B cell (primary cell): ENCODE data around the gene AGBL4. TPM values are rescaled to one million over a fixed set of nuclear protein-coding genes. Genes with fewer than 3 reads are reported as not detected.

Experiments
- ATAC-seq: fragments of 200-7000 bp; cut with Tn5 transposase; one replicate; pipeline ENCODE4 v1.10.0; 2021; ENCODE audit warnings: low read depth, mild to moderate bottlenecking, moderate number of reproducible peaks, moderate library complexity
- CTCF ChIA-PET: fragments of 350-600 bp; sonication (Branson Sonifier 250); formaldehyde crosslinking; loops from one replicate; lab custom pipeline; 2021; ENCODE audit warnings: antibody characterized with exemption, inconsistent platforms; lab: Charles Lee
- POLR2A ChIA-PET: fragments of 350-600 bp; sonication (Branson Sonifier 250); formaldehyde crosslinking; loops from one replicate; lab custom pipeline; 2021; ENCODE audit warnings: antibody characterized with exemption; lab: Charles Lee
- DNase-seq: peaks from one replicate; pipeline ENCODE4 v3.0.0; 2013
- H2AFZ ChIP-seq: 2 replicates; pipeline ENCODE4 v1.6.1; 2012; ENCODE audit warnings: mild to moderate bottlenecking, low read depth, low read length; ENCODE audit not compliant: insufficient read depth, poor library complexity, severe bottlenecking
- H3K27ac ChIP-seq, 2 donors: 1 replicate in 1 of 2; 2 replicates in 1 of 2; pipeline ENCODE4 v1.5.1; 2012 to 2013; ENCODE audit warnings: low read length in 2 of 2, mild to moderate bottlenecking in 2 of 2, moderate library complexity in 1 of 2
- H3K27me3 ChIP-seq, 4 experiments: fragments of 200-600 bp in 1 of 4; sonication (generic) in 1 of 4; replicated peaks in 1 of 4; 1 replicate in 2 of 4; 2 replicates in 2 of 4; pipeline versions ENCODE4 v1.6.1 to v1.7.0; 2013 to 2016; ENCODE audit warnings: low read length in 3 of 4, mild to moderate bottlenecking in 2 of 4, mixed read lengths in 1 of 4, moderate library complexity in 1 of 4; ENCODE audit not compliant: insufficient read depth in 4 of 4, control insufficient read depth in 3 of 4; ENCODE audit errors: control extremely low read depth in 1 of 4
- H3K36me3 ChIP-seq, 2 experiments: replicated peaks in 1 of 2; 1 replicate in 1 of 2; 2 replicates in 1 of 2; pipeline versions ENCODE4 v1.6.1 to v1.7.1; 2013; ENCODE audit warnings: low read length in 1 of 2; ENCODE audit not compliant: insufficient read depth in 2 of 2, control insufficient read depth in 1 of 2; ENCODE audit errors: control extremely low read depth in 1 of 2, extremely low read depth in 1 of 2
- H3K4me1 ChIP-seq, 2 donors: fragments of 200-600 bp in 1 of 2; sonication (generic) in 1 of 2; 1 replicate in 1 of 2; 2 replicates in 1 of 2; pipeline versions ENCODE4 v1.5.1 to v1.6.1; 2013 to 2017; ENCODE audit warnings: low read length in 2 of 2; ENCODE audit not compliant: control insufficient read depth in 2 of 2, insufficient read depth in 2 of 2
- H3K4me2 ChIP-seq: replicated peaks from 2 replicates; pipeline ENCODE3; 2012; ENCODE audit warnings: mild to moderate bottlenecking, low read depth, low read length; ENCODE audit not compliant: poor library complexity, severe bottlenecking
- H3K4me3 ChIP-seq, 5 experiments: fragments of 200-600 bp in 1 of 5; sonication (generic) in 1 of 5; 1 replicate in 3 of 5; 2 replicates in 2 of 5; pipeline versions ENCODE4 v1.5.1 to v1.7.0; 2011 to 2016; ENCODE audit warnings: low read length in 4 of 5, mild to moderate bottlenecking in 4 of 5, low read depth in 2 of 5, control low read depth in 1 of 5, moderate library complexity in 1 of 5; ENCODE audit not compliant: insufficient read depth in 1 of 5; ENCODE audit errors: control extremely low read depth in 1 of 5, extremely low read depth in 1 of 5
- H3K79me2 ChIP-seq: fragments of 200-600 bp; sonication (generic); one replicate; pipeline ENCODE4 v1.6.0; 2016; ENCODE audit warnings: low read length; ENCODE audit not compliant: control insufficient read depth, insufficient read depth
- H3K9ac ChIP-seq: fragments of 200-600 bp; sonication (generic); 2 replicates; pipeline ENCODE4 v1.6.1; 2017; ENCODE audit warnings: mild to moderate bottlenecking, low read length, moderate library complexity
- H3K9me3 ChIP-seq, 3 donors: one replicate each; pipeline versions ENCODE4 v1.6.1 to v1.7.1; 2013; ENCODE audit warnings: low read length in 2 of 3; ENCODE audit not compliant: control insufficient read depth in 2 of 3, insufficient read depth in 1 of 3; ENCODE audit errors: control extremely low read depth in 1 of 3
- H4K20me1 ChIP-seq: 2 replicates; pipeline ENCODE4 v1.6.0; 2012; ENCODE audit warnings: mild to moderate bottlenecking, low read length; ENCODE audit not compliant: insufficient read depth, control insufficient read depth, poor library complexity, severe bottlenecking
- H3K27ac Mint-ChIP-seq: one replicate; pipeline ENCODE4 v1.8.0; 2021; ENCODE audit warnings: mixed read lengths
- H3K27me3 Mint-ChIP-seq: one replicate; pipeline ENCODE4 v1.8.0; 2021; ENCODE audit warnings: mixed read lengths
- H3K4me1 Mint-ChIP-seq: one replicate; pipeline ENCODE4 v1.8.0; 2021; ENCODE audit warnings: mixed read lengths
- H3K4me3 Mint-ChIP-seq: one replicate; pipeline ENCODE4 v1.8.0; 2021; ENCODE audit warnings: mixed read lengths
- H3K9me3 Mint-ChIP-seq: one replicate; pipeline ENCODE4 v1.8.0; 2022; ENCODE audit warnings: mixed read lengths; ENCODE audit not compliant: insufficient read depth
- CTCF ChIP-seq: fragments of 200-600 bp; IDR thresholded peaks from one replicate; pipeline ENCODE4 v1.8.0; 2022; ENCODE audit warnings: antibody characterized with exemption, mild to moderate bottlenecking
- EZH2 ChIP-seq: IDR thresholded peaks from 2 replicates; pipeline ENCODE4 v1.6.1; 2012; ENCODE audit warnings: borderline replicate concordance, low read depth, mild to moderate bottlenecking, moderate library complexity, low read length; ENCODE audit not compliant: insufficient read depth, poor library complexity, severe bottlenecking
- WGBS: methylation state at CpG from one replicate; pipeline ENCODE4 v1.1.5; 2013; ENCODE audit warnings: missing lambda C conversion rate; ENCODE audit not compliant: insufficient coverage; 5-methylcytosine and 5-hydroxymethylcytosine counted together
- intact Hi-C: fragments of 100-400 bp; cut with micrococcal nuclease; formaldehyde crosslinking; loops from one replicate; pipeline ENCODE4 v1.10.0; 2022
- polyA plus RNA-seq: library from polyadenylated mRNA; depleted of rRNA; stranded (reverse); fragments of >200 nt; gene quantifications from 2 replicates; pipeline ENCODE4 v1.2.3, GENCODE V29; 2012
- total RNA-seq, 2 donors: library from RNA; stranded (reverse); fragments of 120-200 nt in 1 of 2; gene quantifications; 1 replicate in 1 of 2; 2 replicates in 1 of 2; pipeline versions ENCODE4 v1.2.3 to v1.2.4, GENCODE V29; 2013 to 2022

Gene AGBL4
- total and polyA plus RNA-seq, 2 donors (not counting 1 experiment from before 2014, with no cell fraction given), result 0.07 to 0.12 TPM

GRCh38 chr1:48571303-48571987, 1452.3 kb downstream of the AGBL4 start:
- H2AFZ ChIP-seq, result no peak overlapping the region
- no peaks in the 10 kb centered on the region for H3K4me1 ChIP-seq
- H3K9me3 Mint-ChIP-seq, result no peaks in the 10 kb centered on the region
- 73% methylated on average over 2 of the region's 3 CpGs for WGBS
- ATAC-seq (no peak), DNase-seq (no peak)
- intact Hi-C loops, result no loop called here
- no peaks in the 10 kb centered on the region for H4K20me1 ChIP-seq
- H3K79me2 ChIP-seq, result no peaks in the 10 kb centered on the region
- no peak overlapping the region for H3K4me3 ChIP-seq
- no peak overlapping the region for H3K4me3 Mint-ChIP-seq
- H3K27ac ChIP-seq, result no peak overlapping the region
- POLR2A ChIA-PET, result no interaction called here
- H3K9ac ChIP-seq, result no peak overlapping the region
- H3K4me1 Mint-ChIP-seq, result no peaks in the 10 kb centered on the region
- no peaks in the 10 kb centered on the region for H3K27me3 ChIP-seq
- peaks cover 5% of the 10 kb centered on the region for H3K27me3 Mint-ChIP-seq
- no peaks in the 10 kb centered on the region for H3K36me3 ChIP-seq
- no peaks in the 10 kb centered on the region for H3K9me3 ChIP-seq
- CTCF ChIA-PET, result interaction anchor here (1.8 to 3.2 kb wide), 2 partner anchors 106 to 246 kb away, joined by 4 to 33 read pairs; no protein-coding TSS in a partner anchor
- TF ChIP-seq EZH2 (no peak), CTCF (no peak)
- no peak overlapping the region for H3K27ac Mint-ChIP-seq
- H3K4me2 ChIP-seq, result no peak overlapping the region

- H3K27me3 ChIP-seq, result no peaks in the 10 kb centered on the region
- no peak for TF ChIP-seq EZH2
- TF ChIP-seq CTCF, result no peak
- no peak overlapping the region for H3K27ac ChIP-seq
- WGBS, result 79% methylated on average over 4 of the region's 7 CpGs
- CTCF ChIA-PET, result no interaction called here
- intact Hi-C loops, result no loop called here
- no peak overlapping the region for H3K4me3 ChIP-seq
- H3K9me3 ChIP-seq, result no peaks in the 10 kb centered on the region
- no peak overlapping the region for H3K4me2 ChIP-seq
- H3K9ac ChIP-seq, result no peak overlapping the region
- POLR2A ChIA-PET, result no interaction called here
- H3K79me2 ChIP-seq, result no peaks in the 10 kb centered on the region
- peaks cover 5% of the 10 kb centered on the region for H3K27me3 Mint-ChIP-seq
- H4K20me1 ChIP-seq, result no peaks in the 10 kb centered on the region
- H3K36me3 ChIP-seq, result no peaks in the 10 kb centered on the region
- no peak overlapping the region for H3K4me3 Mint-ChIP-seq
- DNase-seq (no peak), ATAC-seq (no peak)
- H2AFZ ChIP-seq, result no peak overlapping the region
- no peaks in the 10 kb centered on the region for H3K4me1 Mint-ChIP-seq
- H3K27ac Mint-ChIP-seq, result no peak overlapping the region
- no peaks in the 10 kb centered on the region for H3K4me1 ChIP-seq
- H3K9me3 Mint-ChIP-seq, result no peaks in the 10 kb centered on the region
Observed at GRCh38 chr1:48570568-48570967, 1453.2 kb downstream of the AGBL4 start.
